ENCODE results near the gene GGA1. TPM values are rescaled to one million over a fixed set of nuclear protein-coding genes. Genes with fewer than 3 reads are reported as not detected.

GGA1 gene
- total and polyA plus RNA-seq, 10 of the 15 experiments (the other 5 are each of a cell fraction or from before 2014, with no cell fraction given) = 1.4 to 79.4 (median 44.4) TPM

DNA sequence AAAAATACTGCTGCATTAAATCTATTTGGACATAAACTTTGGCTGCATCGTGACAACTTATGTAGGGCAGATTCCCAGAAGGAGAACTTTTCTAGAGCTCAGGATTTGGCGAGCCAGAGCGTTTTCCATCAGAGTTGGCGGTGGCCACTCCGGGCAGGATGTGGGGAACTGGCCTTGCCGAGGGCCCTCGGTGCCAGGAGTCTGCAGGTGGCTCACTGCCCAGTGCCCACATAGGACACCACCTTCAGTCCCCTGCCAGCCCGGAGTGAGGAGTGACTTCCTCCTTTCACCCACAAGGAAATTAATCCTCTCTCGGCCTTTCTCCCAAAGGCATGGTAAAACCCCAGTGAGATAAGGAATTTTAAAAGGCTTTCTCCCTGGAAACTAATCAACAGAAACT lies 27.1 kb upstream of the GGA1 start:
- Histone ChIP-seq H3K4me1 (ENCODE audit: control insufficient read depth, insufficient read depth, low read length) (peaks cover 14% of the 10 kb centered on the region), H3K27me3 (replicated peaks in 1 of 2; ENCODE audit: control insufficient read depth in 2 of 2, insufficient read depth in 2 of 2, low read length in 1 of 2) (no peaks in the 10 kb centered on the region), H4K20me1 (ENCODE audit: control insufficient read depth, insufficient read depth) (no peaks in the 10 kb centered on the region), H3K36me3 (ENCODE audit: control insufficient read depth in 2 of 2, insufficient read depth in 2 of 2, low read length in 1 of 2) (no peaks in the 10 kb centered on the region), H2AFZ (ENCODE audit: control insufficient read depth, low read depth, low read length) (no peak overlapping the region), H3K27ac (ENCODE audit: control insufficient read depth, insufficient read depth) (no peak overlapping the region), H3K9ac (ENCODE audit: control insufficient read depth, insufficient read depth, low read length) (no peak overlapping the region), H3K4me3 (no peak overlapping the region), H3K9me3 (replicated peaks; ENCODE audit: control insufficient read depth, insufficient read depth, low read length) (no peaks in the 10 kb centered on the region), H3K4me2 (ENCODE audit: control insufficient read depth, insufficient read depth) (no peak overlapping the region), H3K79me2 (ENCODE audit: control insufficient read depth, insufficient read depth, low read length) (no peaks in the 10 kb centered on the region)
- no peak for ATAC-seq
- intact Hi-C loops (cut with micrococcal nuclease; ENCODE audit: unreplicated experiment) = no loop called here
- TF ChIP-seq, protein P1, sequence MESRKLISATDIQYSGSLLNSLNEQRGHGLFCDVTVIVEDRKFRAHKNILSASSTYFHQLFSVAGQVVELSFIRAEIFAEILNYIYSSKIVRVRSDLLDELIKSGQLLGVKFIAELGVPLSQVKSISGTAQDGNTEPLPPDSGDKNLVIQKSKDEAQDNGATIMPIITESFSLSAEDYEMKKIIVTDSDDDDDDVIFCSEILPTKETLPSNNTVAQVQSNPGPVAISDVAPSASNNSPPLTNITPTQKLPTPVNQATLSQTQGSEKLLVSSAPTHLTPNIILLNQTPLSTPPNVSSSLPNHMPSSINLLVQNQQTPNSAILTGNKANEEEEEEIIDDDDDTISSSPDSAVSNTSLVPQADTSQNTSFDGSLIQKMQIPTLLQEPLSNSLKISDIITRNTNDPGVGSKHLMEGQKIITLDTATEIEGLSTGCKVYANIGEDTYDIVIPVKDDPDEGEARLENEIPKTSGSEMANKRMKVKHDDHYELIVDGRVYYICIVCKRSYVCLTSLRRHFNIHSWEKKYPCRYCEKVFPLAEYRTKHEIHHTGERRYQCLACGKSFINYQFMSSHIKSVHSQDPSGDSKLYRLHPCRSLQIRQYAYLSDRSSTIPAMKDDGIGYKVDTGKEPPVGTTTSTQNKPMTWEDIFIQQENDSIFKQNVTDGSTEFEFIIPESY (IDR thresholded peaks at IDR 0.05) = no peak
- no peak for TF ChIP-seq FOXM1 (IDR thresholded peaks at IDR 0.05; ENCODE audit: low read depth, low read length)
- no peak for TF ChIP-seq ETV6 (conservative IDR thresholded peaks at IDR 0.05 in 1 of 2, IDR thresholded peaks at IDR 0.05 in 1 of 2; ENCODE audit: borderline replicate concordance in 1 of 2, low read depth in 1 of 2)
- no peak for TF ChIP-seq RAD51 (IDR thresholded peaks at IDR 0.05)
- TF ChIP-seq IKZF1 (conservative IDR thresholded peaks at IDR 0.05) = 0 out of 2 replicates have a peak, but pooled peaks have one; percentile 13
- no peak for TF ChIP-seq SUPT20H (IDR thresholded peaks at IDR 0.05; ENCODE audit: borderline replicate concordance, control insufficient read depth, low read depth, low read length)
- TF ChIP-seq SREBF2 (IDR thresholded peaks at IDR 0.05; ENCODE audit: low read length) = no peak
- TF ChIP-seq NFXL1 (IDR thresholded peaks at IDR 0.05; ENCODE audit: borderline replicate concordance) = no peak
- SMC1A ChIA-PET (ENCODE audit: uncharacterized antibody, unreplicated experiment) = interaction anchor here (2.9 kb wide), 1 partner anchor 10 kb away, joined by 9 read pairs; no protein-coding TSS in a partner anchor
- CTCF ChIA-PET = interaction anchor here (1.3 to 22.0 kb wide), 3 partner anchors 3 to 25 kb away, joined by 4 to 528 read pairs (median 528); partner anchors contain the start of gene LGALS2
- POLR2A ChIA-PET = interaction anchor here (2.2 kb wide), 1 partner anchor 8 kb away, joined by 7 read pairs; no protein-coding TSS in a partner anchor
- no TSS peak for BruUV-seq (replicated peaks)
- RAD21 ChIA-PET (ENCODE audit: unreplicated experiment) = interaction anchor here (3.7 kb wide), 1 partner anchor 11 kb away, joined by 30 read pairs; no protein-coding TSS in a partner anchor
- FAIRE-seq = no peak
- in situ Hi-C loops (cut with MboI) = no loop called here
- 45% methylated on average over 9 of the region's 9 CpGs for WGBS (ENCODE audit: insufficient coverage, insufficient replicate concordance, low lambda C conversion rate, missing lambda C conversion rate)
- no peak for DNase-seq (ENCODE audit: low read depth, low spot score)

Measured in GM12878 (cell line).